Activated CD4-positive, alpha-beta T cell treated with anti-CD3 and anti-CD28 coated beads for 24 hours (primary cell): ENCODE measurements around the gene IQUB.
A peak's percentile ranks its signal among the peaks of the same experiment; 100 is the strongest.
"Not testable (repeated sequence)": the region's sequence is repeated elsewhere in the genome, so short reads cannot be mapped to it uniquely, and the experiment has no call there.

Experiments used
- DNase-seq, 2 donors: peaks; one replicate each; pipeline ENCODE4 v3.0.0-alpha.2; 2020; ENCODE audit warnings: low read depth in 2 of 2

IQUB gene

GRCh38 chr7:123539871-123540270, 5.5 kb upstream of the IQUB start:
- no peak for DNase-seq

GRCh38 chr7:123538897-123539296, 4.5 kb upstream of the IQUB start:
- DNase-seq: no peak

- DNase-seq: no peak
Observed at GRCh38 chr7:123538189-123538714, 3.9 kb upstream of the IQUB start.

GRCh38 chr7:123537026-123537642, 2.7 kb upstream of the IQUB start:
- DNase-seq: no peak

GRCh38 chr7:123535517-123535916, 1.1 kb upstream of the IQUB start:
- DNase-seq: no peak

GRCh38 chr7:123533929-123534382, 439 bp downstream of the IQUB start:
- no peak for DNase-seq

- no peak for DNase-seq
Observed at GRCh38 chr7:123533553-123533917, 860 bp downstream of the IQUB start.

GRCh38 chr7:123532788-123533552, 1.4 kb downstream of the IQUB start:
- peak in 1 of 2 donors; percentile 10 for DNase-seq

- not testable (repeated sequence) for DNase-seq
Observed at GRCh38 chr7:123532343-123532742, 2.1 kb downstream of the IQUB start.

- DNase-seq: not testable (repeated sequence)
Observed at GRCh38 chr7:123530035-123530591, 4.3 kb downstream of the IQUB start.

- no peak for DNase-seq
Observed at GRCh38 chr7:123528265-123528664, 6.1 kb downstream of the IQUB start.

GRCh38 chr7:123527712-123528225, 6.6 kb downstream of the IQUB start:
- DNase-seq: not testable (repeated sequence)

GRCh38 chr7:123526533-123526932, 7.9 kb downstream of the IQUB start:
- not testable (repeated sequence) for DNase-seq

GRCh38 chr7:123522066-123522465, 12.3 kb downstream of the IQUB start:
- no peak for DNase-seq

GRCh38 chr7:123505221-123505620, 29.2 kb downstream of the IQUB start:
- DNase-seq: no peak

GRCh38 chr7:123502201-123502600, 32.2 kb downstream of the IQUB start:
- DNase-seq: no peak

GRCh38 chr7:123500878-123501489, 33.4 kb downstream of the IQUB start:
- no peak for DNase-seq

- no peak for DNase-seq
Observed at GRCh38 chr7:123499211-123499970, 35.0 kb downstream of the IQUB start.

GRCh38 chr7:123498601-123499000, 35.8 kb downstream of the IQUB start:
- no peak for DNase-seq

- no peak for DNase-seq
Observed at GRCh38 chr7:123498031-123498430, 36.4 kb downstream of the IQUB start.

GRCh38 chr7:123494193-123494796, 40.1 kb downstream of the IQUB start:
- DNase-seq: peak; percentile 2 to 12
